ENCODE measurements around the gene ANK2.

ANK2 gene

GRCh38 chr4:113371111-113371510 is 321.7 kb downstream of the ANK2 start:
- no peak overlapping the region for H4K8ac ChIP-seq (ENCODE audit: low read length)
- H4K91ac ChIP-seq (ENCODE audit: low read length), result no peak overlapping the region
- H2BK120ac ChIP-seq (ENCODE audit: low read depth, low read length), result no peak overlapping the region
- H3K4me1 ChIP-seq (ENCODE audit: control insufficient read depth, insufficient read depth, low read depth, low read length), result no peaks in the 10 kb centered on the region
- H3K9ac ChIP-seq (ENCODE audit: low read length), result no peak overlapping the region
- no peak overlapping the region for H2BK15ac ChIP-seq (ENCODE audit: low read depth, poor library complexity, severe bottlenecking)
- peaks cover 3 to 91% of the 10 kb centered on the region in 2 experiments for H3K36me3 ChIP-seq (ENCODE audit: control insufficient read depth in 1 of 2, insufficient read depth in 2 of 2, low read depth in 1 of 2, low read length in 2 of 2)
- no peak overlapping the region for H3K14ac ChIP-seq (ENCODE audit: low read length in 2 of 2)
- DNase-seq, result no peak
- no peaks in the 10 kb centered on the region for H3K9me3 ChIP-seq (ENCODE audit: control insufficient read depth, low read length)
- no peak overlapping the region for H2AK5ac ChIP-seq (ENCODE audit: low read length, severe bottlenecking)
- no peak overlapping the region for H2BK12ac ChIP-seq (ENCODE audit: low read length in 2 of 2)
- no peak overlapping the region for H3K4ac ChIP-seq (ENCODE audit: low read depth in 1 of 2, low read length in 2 of 2)
- H3K79me1 ChIP-seq (replicated peaks; ENCODE audit: low read length, poor library complexity, severe bottlenecking), result no peaks in the 10 kb centered on the region
- no peak overlapping the region for H3K18ac ChIP-seq (ENCODE audit: low read depth in 1 of 2, low read length in 2 of 2)
- H3K4me3 ChIP-seq (ENCODE audit: insufficient read depth in 1 of 2, low read depth in 1 of 2, low read length in 2 of 2), result no peak overlapping the region
- no peaks in the 10 kb centered on the region for H3K27me3 ChIP-seq (ENCODE audit: control insufficient read depth in 1 of 2, insufficient read depth in 1 of 2, low read length in 2 of 2)
- no peak overlapping the region for H2AFZ ChIP-seq (ENCODE audit: low read depth, low read length)
- H2BK5ac ChIP-seq (ENCODE audit: low read depth, low read length, poor library complexity, severe bottlenecking), result no peak overlapping the region
- no peak overlapping the region for H3K27ac ChIP-seq (ENCODE audit: low read length, poor library complexity, severe bottlenecking)
- H3K23ac ChIP-seq (ENCODE audit: low read length in 2 of 2), result no peak overlapping the region
- H3K4me2 ChIP-seq (ENCODE audit: low read length, poor library complexity, severe bottlenecking), result no peak overlapping the region

DNA sequence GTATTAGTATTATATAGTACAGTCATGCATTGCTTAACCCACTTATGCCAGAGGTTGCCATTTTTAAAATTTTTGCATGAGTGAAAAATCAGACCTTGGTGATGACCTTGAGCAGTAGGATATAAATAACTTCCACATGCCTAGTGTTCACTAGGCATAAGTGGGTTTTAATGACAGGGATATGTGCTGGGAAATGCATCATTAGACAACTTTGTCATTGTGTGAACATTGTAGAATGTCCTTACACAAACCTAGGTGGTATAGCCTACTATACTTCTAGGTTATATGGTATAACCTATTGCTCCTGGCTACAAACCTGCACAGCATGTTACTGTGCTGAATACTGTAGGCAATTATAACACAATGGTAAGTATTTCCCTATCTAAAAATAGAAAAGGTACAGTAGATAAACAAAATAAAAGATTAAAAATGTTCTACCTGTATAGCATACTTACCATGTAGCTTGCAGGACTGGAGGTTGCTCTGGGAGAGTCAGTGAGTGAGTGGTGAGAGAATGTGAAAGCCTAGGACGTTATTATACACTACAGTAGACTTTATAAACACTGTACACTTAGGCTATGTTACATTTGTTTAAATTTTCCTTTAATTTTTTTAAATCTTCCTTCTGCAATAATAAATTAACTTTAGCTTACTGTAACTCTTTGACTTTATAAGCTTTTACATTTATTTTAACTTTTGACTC is 326.7 kb downstream of the ANK2 start:
- Histone ChIP-seq H3K4me1 (ENCODE audit: control insufficient read depth, insufficient read depth, low read depth, low read length) (no peaks in the 10 kb centered on the region), H2BK120ac (ENCODE audit: low read depth, low read length) (no peak overlapping the region), H2BK5ac (ENCODE audit: low read depth, low read length, poor library complexity, severe bottlenecking) (no peak overlapping the region), H3K18ac (ENCODE audit: low read depth in 1 of 2, low read length in 2 of 2) (no peak overlapping the region), H2BK12ac (ENCODE audit: low read length in 2 of 2) (no peak overlapping the region), H3K9ac (ENCODE audit: low read length) (no peak overlapping the region), H2AK5ac (ENCODE audit: low read length, severe bottlenecking) (no peak overlapping the region), H3K4ac (ENCODE audit: low read depth in 1 of 2, low read length in 2 of 2) (no peak overlapping the region), H3K4me2 (ENCODE audit: low read length, poor library complexity, severe bottlenecking) (no peak overlapping the region), H3K27me3 (ENCODE audit: control insufficient read depth in 1 of 2, insufficient read depth in 1 of 2, low read length in 2 of 2) (no peaks in the 10 kb centered on the region), H3K23ac (ENCODE audit: low read length in 2 of 2) (no peak overlapping the region), H3K36me3 (ENCODE audit: control insufficient read depth in 1 of 2, insufficient read depth in 2 of 2, low read depth in 1 of 2, low read length in 2 of 2) (peaks cover 0 to 88% of the 10 kb centered on the region in 2 experiments), H3K27ac (ENCODE audit: low read length, poor library complexity, severe bottlenecking) (no peak overlapping the region), H4K8ac (ENCODE audit: low read length) (no peak overlapping the region), H4K91ac (ENCODE audit: low read length) (no peak overlapping the region), H3K9me3 (ENCODE audit: control insufficient read depth, low read length) (no peaks in the 10 kb centered on the region), H2BK15ac (ENCODE audit: low read depth, poor library complexity, severe bottlenecking) (no peak overlapping the region), H3K79me1 (replicated peaks; ENCODE audit: low read length, poor library complexity, severe bottlenecking) (no peaks in the 10 kb centered on the region), H3K4me3 (ENCODE audit: insufficient read depth in 1 of 2, low read depth in 1 of 2, low read length in 2 of 2) (no peak overlapping the region), H3K14ac (ENCODE audit: low read length in 2 of 2) (no peak overlapping the region), H2AFZ (ENCODE audit: low read depth, low read length) (no peak overlapping the region)
- WGBS, result no CpG with 5 or more reads among the region's 1 CpG
- DNase-seq, result no peak

DNA sequence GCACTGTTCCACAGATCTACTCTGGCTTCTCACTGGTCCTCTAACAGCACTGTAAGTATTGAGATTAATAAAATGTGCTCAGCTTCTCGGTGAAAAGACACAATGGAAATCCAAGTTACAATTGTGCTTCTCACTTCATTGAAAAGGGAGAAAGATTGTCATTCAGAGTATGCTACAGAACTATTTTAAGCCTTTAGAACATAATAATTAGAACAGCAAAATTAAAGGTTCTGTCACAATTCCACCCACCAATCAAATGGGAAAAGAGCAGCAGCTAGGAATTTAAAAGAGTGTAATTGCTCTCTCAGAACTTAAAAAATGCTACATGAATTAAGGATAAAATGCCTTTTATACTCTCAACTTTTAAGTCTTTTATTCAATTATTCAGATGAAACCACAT is 329.4 kb downstream of the ANK2 start:
- no peak overlapping the region for H2BK15ac ChIP-seq (ENCODE audit: low read depth, poor library complexity, severe bottlenecking)
- H3K27ac ChIP-seq (ENCODE audit: low read length, poor library complexity, severe bottlenecking), result no peak overlapping the region
- H3K36me3 ChIP-seq (ENCODE audit: control insufficient read depth in 1 of 2, insufficient read depth in 2 of 2, low read depth in 1 of 2, low read length in 2 of 2), result peaks cover 0 to 71% of the 10 kb centered on the region in 2 experiments
- H4K91ac ChIP-seq (ENCODE audit: low read length), result no peak overlapping the region
- H2AFZ ChIP-seq (ENCODE audit: low read depth, low read length), result no peak overlapping the region
- H3K4me3 ChIP-seq (ENCODE audit: insufficient read depth in 1 of 2, low read depth in 1 of 2, low read length in 2 of 2), result no peak overlapping the region
- H2BK12ac ChIP-seq (ENCODE audit: low read length in 2 of 2), result no peak overlapping the region
- H3K27me3 ChIP-seq (ENCODE audit: control insufficient read depth in 1 of 2, insufficient read depth in 1 of 2, low read length in 2 of 2), result no peaks in the 10 kb centered on the region
- no peak overlapping the region for H3K23ac ChIP-seq (ENCODE audit: low read length in 2 of 2)
- H3K4me2 ChIP-seq (ENCODE audit: low read length, poor library complexity, severe bottlenecking), result no peak overlapping the region
- no peak overlapping the region for H2AK5ac ChIP-seq (ENCODE audit: low read length, severe bottlenecking)
- no peak for DNase-seq
- no peak overlapping the region for H4K8ac ChIP-seq (ENCODE audit: low read length)
- no peak overlapping the region for H3K18ac ChIP-seq (ENCODE audit: low read depth in 1 of 2, low read length in 2 of 2)
- H2BK120ac ChIP-seq (ENCODE audit: low read depth, low read length), result no peak overlapping the region
- no peak overlapping the region for H2BK5ac ChIP-seq (ENCODE audit: low read depth, low read length, poor library complexity, severe bottlenecking)
- WGBS, result 100% methylated on average over 1 of the region's 1 CpG
- no peak overlapping the region for H3K14ac ChIP-seq (ENCODE audit: low read length in 2 of 2)
- H3K79me1 ChIP-seq (replicated peaks; ENCODE audit: low read length, poor library complexity, severe bottlenecking), result no peaks in the 10 kb centered on the region
- H3K4ac ChIP-seq (ENCODE audit: low read depth in 1 of 2, low read length in 2 of 2), result no peak overlapping the region
- H3K9ac ChIP-seq (ENCODE audit: low read length), result no peak overlapping the region
- H3K9me3 ChIP-seq (ENCODE audit: control insufficient read depth, low read length), result no peaks in the 10 kb centered on the region
- H3K4me1 ChIP-seq (ENCODE audit: control insufficient read depth, insufficient read depth, low read depth, low read length), result no peaks in the 10 kb centered on the region

- Histone ChIP-seq H3K4me2 (ENCODE audit: low read length, poor library complexity, severe bottlenecking) (no peak overlapping the region), H2AK5ac (ENCODE audit: low read length, severe bottlenecking) (no peak overlapping the region), H3K27me3 (ENCODE audit: control insufficient read depth in 1 of 2, insufficient read depth in 1 of 2, low read length in 2 of 2) (no peaks in the 10 kb centered on the region), H3K4me3 (ENCODE audit: insufficient read depth in 1 of 2, low read depth in 1 of 2, low read length in 2 of 2) (no peak overlapping the region), H3K18ac (ENCODE audit: low read depth in 1 of 2, low read length in 2 of 2) (no peak overlapping the region), H3K14ac (ENCODE audit: low read length in 2 of 2) (no peak overlapping the region), H2BK15ac (ENCODE audit: low read depth, poor library complexity, severe bottlenecking) (no peak overlapping the region), H3K9me3 (ENCODE audit: control insufficient read depth, low read length) (no peaks in the 10 kb centered on the region), H3K4me1 (ENCODE audit: control insufficient read depth, insufficient read depth, low read depth, low read length) (no peaks in the 10 kb centered on the region), H3K36me3 (ENCODE audit: control insufficient read depth in 1 of 2, insufficient read depth in 2 of 2, low read depth in 1 of 2, low read length in 2 of 2) (peaks cover 0 to 38% of the 10 kb centered on the region in 2 experiments), H3K79me1 (replicated peaks; ENCODE audit: low read length, poor library complexity, severe bottlenecking) (no peaks in the 10 kb centered on the region), H2BK120ac (ENCODE audit: low read depth, low read length) (no peak overlapping the region), H2BK12ac (ENCODE audit: low read length in 2 of 2) (no peak overlapping the region), H3K27ac (ENCODE audit: low read length, poor library complexity, severe bottlenecking) (no peak overlapping the region), H2BK5ac (ENCODE audit: low read depth, low read length, poor library complexity, severe bottlenecking) (no peak overlapping the region), H4K91ac (ENCODE audit: low read length) (no peak overlapping the region), H3K9ac (ENCODE audit: low read length) (peak overlapping the region; percentile 87), H3K4ac (ENCODE audit: low read depth in 1 of 2, low read length in 2 of 2) (no peak overlapping the region), H2AFZ (ENCODE audit: low read depth, low read length) (no peak overlapping the region), H4K8ac (ENCODE audit: low read length) (no peak overlapping the region), H3K23ac (ENCODE audit: low read length in 2 of 2) (no peak overlapping the region)
- peak; percentile 15 for DNase-seq
- 80% methylated on average over 1 of the region's 1 CpG for WGBS
These were observed 333.3 kb downstream of the ANK2 start for GRCh38 chr4:113382704-113383103.

Data from mesenchymal stem cell (in vitro differentiated cells and primary cell).